Frontal cortex (tissue), 4 donors: ENCODE measurements around the gene GRK5. TPM values are rescaled to one million over a fixed set of nuclear protein-coding genes. Genes with fewer than 3 reads are reported as not detected.

Experiments used
- DNase-seq, 2 donors: peaks; one replicate each; pipeline ENCODE4 v3.0.0; 2012; ENCODE audit warnings: low spot score in 2 of 2
- FAIRE-seq: peaks from 2 replicates; lab custom pipeline; 2012; peaks lifted over from hg19 to GRCh38; lab: Jason Lieb, UNC
- total RNA-seq: library from RNA; depleted of rRNA; stranded (reverse); fragments of >200 nt; gene quantifications from one replicate; pipeline ENCODE4 v1.2.3, GENCODE V29; 2014
- donor health status: control.
- donor health status: control.
- donor health status: control.

GRK5 gene
- total RNA-seq, 1 donor from 2014 or later: 11.4 TPM

- no peak for DNase-seq
- no peak for FAIRE-seq
These were observed 15.5 kb upstream of the GRK5 start for GRCh38 chr10:119191881-119192280.

- no peak for FAIRE-seq
- no peak for DNase-seq
These were observed 9.4 kb upstream of the GRK5 start for GRCh38 chr10:119197921-119198320.

GRCh38 chr10:119198438-119198837, 8.9 kb upstream of the GRK5 start:
- FAIRE-seq (no peak), DNase-seq (no peak)

GRCh38 chr10:119199231-119199992, 8.0 kb upstream of the GRK5 start:
- FAIRE-seq: no peak
- DNase-seq: peak; percentile 70 to 78

- DNase-seq: no peak
- no peak for FAIRE-seq
These were observed 6.1 kb upstream of the GRK5 start for GRCh38 chr10:119201233-119201632.

- no peak for FAIRE-seq
- no peak for DNase-seq
These were observed 4.4 kb upstream of the GRK5 start for GRCh38 chr10:119203006-119203405.

- peak; percentile 33 to 50 for DNase-seq
- no peak for FAIRE-seq
These were observed 1.3 kb upstream of the GRK5 start for GRCh38 chr10:119205894-119206602.

- DNase-seq (peak; percentile 81 to 88), FAIRE-seq (no peak)
These were observed 587 bp upstream of the GRK5 start for GRCh38 chr10:119206603-119207365.

GRCh38 chr10:119207713-119208552, 562 bp downstream of the GRK5 start:
- DNase-seq (peak in 1 of 2 donors; percentile 39), FAIRE-seq (no peak)

GRCh38 chr10:119208553-119208940, 1.2 kb downstream of the GRK5 start:
- FAIRE-seq (no peak), DNase-seq (peak in 1 of 2 donors; percentile 26)

GRCh38 chr10:119209035-119209735, 1.8 kb downstream of the GRK5 start:
- DNase-seq: peak; percentile 37 to 48
- no peak for FAIRE-seq

GRCh38 chr10:119209736-119210355, 2.5 kb downstream of the GRK5 start:
- no peak for DNase-seq
- FAIRE-seq: no peak

GRCh38 chr10:119210633-119211032, 3.3 kb downstream of the GRK5 start:
- FAIRE-seq (no peak), DNase-seq (no peak)

- FAIRE-seq: no peak
- DNase-seq: no peak
These were observed 3.8 kb downstream of the GRK5 start for GRCh38 chr10:119211176-119211575.

GRCh38 chr10:119211625-119212441, 4.5 kb downstream of the GRK5 start:
- FAIRE-seq (no peak), DNase-seq (no peak)

- DNase-seq (no peak), FAIRE-seq (no peak)
These were observed 8.0 kb downstream of the GRK5 start for GRCh38 chr10:119215371-119215770.

GRCh38 chr10:119216127-119216526, 8.8 kb downstream of the GRK5 start:
- FAIRE-seq (no peak), DNase-seq (no peak)

GRCh38 chr10:119217401-119217800, 10.0 kb downstream of the GRK5 start:
- no peak for DNase-seq
- no peak for FAIRE-seq
